ENCODE data around the gene MSMP. TPM values are rescaled to one million over a fixed set of nuclear protein-coding genes. Genes with fewer than 3 reads are reported as not detected.
A peak's percentile ranks its signal among the peaks of the same experiment; 100 is the strongest.

The MSMP gene
- total and polyA plus RNA-seq, 9 of the 15 experiments (the other 6 are each of a cell fraction or from before 2014, with no cell fraction given) = 0.60 TPM; not detected in 8

GRCh38 chr9:35732185-35732799, 21.8 kb downstream of the MSMP start, which contains the start of the genes CREB3 and TLN1 (continued):
- no peak for TF ChIP-seq SLC30A9 (CRISPR knock-in tag; IDR thresholded peaks at IDR 0.05)
- TF ChIP-seq SAFB2 (IDR thresholded peaks at IDR 0.05; ENCODE audit: borderline replicate concordance, low read depth, low read length, severe bottlenecking) = no peak
- no peak for TF ChIP-seq KAT2B (IDR thresholded peaks at IDR 0.05; ENCODE audit: low read depth, low read length)
- no peak for TF ChIP-seq SAFB (IDR thresholded peaks at IDR 0.05; ENCODE audit: borderline replicate concordance, low read depth, low read length)
- peak; percentile 81 for TF ChIP-seq HCFC1 (IDR thresholded peaks at IDR 0.05; ENCODE audit: low read depth, low read length)
- TF ChIP-seq GABPB1 (CRISPR knock-in tag; IDR thresholded peaks at IDR 0.05) = peak; percentile 98
- no peak for TF ChIP-seq CREBBP (IDR thresholded peaks at IDR 0.05; ENCODE audit: low read depth, low read length)
- TF ChIP-seq ATF4 (CRISPR knock-in tag; IDR thresholded peaks at IDR 0.05) = no peak
- no peak for TF ChIP-seq ATF2 (CRISPR knock-in tag; IDR thresholded peaks at IDR 0.05)
- TF ChIP-seq CREB3 (tag; conservative IDR thresholded peaks at IDR 0.05; ENCODE audit: low read depth) = no peak
- TF ChIP-seq HNRNPK (IDR thresholded peaks at IDR 0.05; ENCODE audit: low read depth, low read length, poor library complexity, severe bottlenecking) = no peak
- TF ChIP-seq HDAC8 (tag; IDR thresholded peaks at IDR 0.05) = no peak
- TF ChIP-seq PCBP1 (IDR thresholded peaks at IDR 0.05; ENCODE audit: low read depth, low read length, poor library complexity, severe bottlenecking) = no peak
- peak; percentile 33; the same call in 1 of the 2 replicates for TF ChIP-seq SMAD4 (CRISPR knock-in tag; conservative IDR thresholded peaks at IDR 0.05)
- no peak for TF ChIP-seq ZNF175 (CRISPR knock-in tag; IDR thresholded peaks at IDR 0.05; ENCODE audit: low read depth)
- TF ChIP-seq TOE1 (IDR thresholded peaks at IDR 0.05; ENCODE audit: borderline replicate concordance) = no peak
- no peak for TF ChIP-seq TOE1 (CRISPR knock-in tag; IDR thresholded peaks at IDR 0.05; ENCODE audit: borderline replicate concordance, low read depth)
- no peak for TF ChIP-seq ZNF12 (CRISPR knock-in tag; IDR thresholded peaks at IDR 0.05)
- no peak for TF ChIP-seq SNRNP70 (optimal IDR thresholded peaks at IDR 0.05; ENCODE audit: low read depth, low read length)
- TF ChIP-seq PATZ1 (CRISPR knock-in tag; IDR thresholded peaks at IDR 0.05; ENCODE audit: borderline replicate concordance) = no peak
- no peak for TF ChIP-seq ZNF780A (CRISPR knock-in tag; IDR thresholded peaks at IDR 0.05)
- TF ChIP-seq TEAD4 (IDR thresholded peaks at IDR 0.05; ENCODE audit: low read length) = no peak
- TF ChIP-seq TEAD4 (CRISPR knock-in tag; IDR thresholded peaks at IDR 0.05; ENCODE audit: borderline replicate concordance) = no peak

Measured in K562 (cell line).